Heart left ventricle (tissue), 16 donors: ENCODE results near the gene SOWAHC. TPM values are rescaled to one million over a fixed set of nuclear protein-coding genes. Genes with fewer than 3 reads are reported as not detected.
A peak's percentile ranks its signal among the peaks of the same experiment; 100 is the strongest.

Experiments used
- ATAC-seq, 4 donors: fragments of 200-7000 bp; cut with Tn5 transposase; one replicate each; pipeline ENCODE4 v1.9.1; 2020 to 2022; ENCODE audit warnings: moderate library complexity in 4 of 4, mild to moderate bottlenecking in 3 of 4, moderate number of reproducible peaks in 1 of 4
- DNase-seq, 5 donors: peaks; one replicate each; pipeline ENCODE4 v3.0.0-alpha.2; 2020
- H3K27ac ChIP-seq, 12 donors: fragments of 200-600 bp; sonication (generic) in 4 of 12; one replicate each; pipeline versions ENCODE4 v1.5.0 to v1.8.0; 2016 to 2022; ENCODE audit warnings: mild to moderate bottlenecking in 2 of 12
- H3K27me3 ChIP-seq, 9 donors: fragments of 200-600 bp; sonication (generic) in 2 of 9; one replicate each; pipeline versions ENCODE4 v1.5.1 to v1.8.0; 2016 to 2022; ENCODE audit warnings: mild to moderate bottlenecking in 3 of 9
- H3K36me3 ChIP-seq, 9 donors: fragments of 200-600 bp; sonication (generic) in 2 of 9; one replicate each; pipeline versions ENCODE4 v1.5.0 to v1.8.0; 2018 to 2022; ENCODE audit warnings: mild to moderate bottlenecking in 2 of 9
- H3K4me1 ChIP-seq, 12 donors: fragments of 200-600 bp; sonication (generic) in 4 of 12; one replicate each; pipeline versions ENCODE4 v1.5.0 to v1.8.0; 2016 to 2022; ENCODE audit warnings: mild to moderate bottlenecking in 3 of 12
- H3K4me3 ChIP-seq, 12 donors: fragments of 200-600 bp; sonication (generic) in 4 of 12; one replicate each; pipeline versions ENCODE4 v1.5.0 to v1.8.0; 2017 to 2022; ENCODE audit warnings: mild to moderate bottlenecking in 9 of 12, moderate library complexity in 4 of 12
- H3K9me3 ChIP-seq, 12 donors: fragments of 200-600 bp; sonication (generic) in 4 of 12; one replicate each; pipeline versions ENCODE4 v1.5.0 to v1.8.0; 2016 to 2022; ENCODE audit warnings: mild to moderate bottlenecking in 1 of 12
- CTCF ChIP-seq, 12 donors: fragments of 200-600 bp; sonication (generic) in 4 of 12; IDR thresholded peaks; one replicate each; pipeline versions ENCODE4 v1.5.0 to v1.8.0; 2018 to 2022; ENCODE audit warnings: antibody characterized with exemption in 12 of 12, mild to moderate bottlenecking in 5 of 12
- POLR2A ChIP-seq, 2 donors: fragments of 450-650 bp; IDR thresholded peaks; one replicate each; pipeline ENCODE4 v1.6.1; 2017; ENCODE audit warnings: antibody characterized with exemption in 2 of 2, mild to moderate bottlenecking in 2 of 2, moderate library complexity in 2 of 2
- WGBS, 4 donors: extraction: QIAGEN DNeasy Blood & Tissue Kit in 2 of 4; methylation state at CpG; one replicate each; pipeline versions ENCODE4 v1.1.5 to v1.1.7; 2013 to 2018; 5-methylcytosine and 5-hydroxymethylcytosine counted together
- intact Hi-C, 10 donors: fragments of 100-400 bp; cut with DNase I; formaldehyde crosslinking; loops; one replicate each; pipeline versions ENCODE4 v1.11.1 to v1.14.2; 2022
- polyA plus RNA-seq, 2 donors: library from polyadenylated mRNA; stranded (reverse); fragments of 200-250 nt; gene quantifications; one replicate each; pipeline ENCODE4 v1.2.3, GENCODE V29; 2013
- total RNA-seq, 9 donors: library from RNA; depleted of rRNA in 2 of 9; stranded (reverse); fragments of >200 nt in 2 of 9; fragmentation: NEBNext Ultra II Directional in 3 of 9; extraction: Animal tissue kit (Norgen Biotek cat#: 25700) in 3 of 9; gene quantifications; one replicate each; pipeline versions ENCODE4 v1.1.0 to v1.2.4, GENCODE V29; 2016 to 2023
- donor health status: ischemic (EF 13 %, LVEDD 7.1; RV severe dilation, severe dysfunction).
- donor health status: healthy with polysubstance abuse.
- donor health status: DM: no; HTN: yes; CAD: no.
- donor health status: DM: no; HTN: no; CAD: no.
- donor health status: ischemic (EF 25% LVEDD 6.9; RV normal size, moderate dysfunction).
- donor health status: ischemic (EF 25% LVEDD 5.7; RV mildly dilated, moderate dysfunction).
- donor health status: healthy.
- donor health status: DM: yes; HTN: yes; CAD: no.
- donor health status: ischemic (EF 35%, LVEDD 5.7; RV mildly dilated, moderate dysfunction).
- donor health status: nonischemic (EF 11% LVEDD 7.7; RV severe dilation, severe dysfunction).
- donor health status: DM: yes; HTN: yes; CAD: no.
- donor health status: PGD.
- donor health status: ischemic (EF 29% LVEDD 5.4; RV normal size, mild dysfunction).
- donor health status: nonischemic (EF 23%, LVEDD 6.1; RV moderate dilation, normal function).

The SOWAHC gene
- total and polyA plus RNA-seq, 11 donors, result 0.91 to 4.2 (median 1.8) TPM

GRCh38 chr2:109631741-109632140 is 17.6 kb downstream of the SOWAHC start:
- Histone ChIP-seq H3K9me3 (no peaks in the 10 kb centered on the region), H3K4me1 (peaks cover 0 to 18% (median 0%) of the 10 kb centered on the region in 12 donors), H3K27me3 (no peaks in the 10 kb centered on the region), H3K36me3 (no peaks in the 10 kb centered on the region), H3K4me3 (no peak overlapping the region), H3K27ac (no peak overlapping the region)
- TF ChIP-seq POLR2A (IDR thresholded peaks at IDR 0.05), result no peak
- TF ChIP-seq CTCF (IDR thresholded peaks at IDR 0.05), result no peak
- intact Hi-C loops, result no loop called here
- DNase-seq (no peak), ATAC-seq (no peak)
- 75 to 90% (median 81%) methylated on average over 3 of the region's 3 CpGs for WGBS, 4 donors

- intact Hi-C loops, result no loop called here
- H3K27me3 ChIP-seq, result no peaks in the 10 kb centered on the region
- H3K4me3 ChIP-seq, result no peak overlapping the region
- H3K27ac ChIP-seq, result no peak overlapping the region
- H3K4me1 ChIP-seq, result peaks cover 0 to 21% (median 0%) of the 10 kb centered on the region in 12 donors
- no peak for DNase-seq
- H3K9me3 ChIP-seq, result no peaks in the 10 kb centered on the region
- TF ChIP-seq CTCF (IDR thresholded peaks at IDR 0.05) (no peak), POLR2A (IDR thresholded peaks at IDR 0.05) (no peak)
- 90 to 94% (median 92%) methylated on average over 14 of the region's 14 CpGs for WGBS, 4 donors
- no peak for ATAC-seq
- H3K36me3 ChIP-seq, result no peaks in the 10 kb centered on the region
Measured at GRCh38 chr2:109632158-109632789, 18.1 kb downstream of the SOWAHC start.

GRCh38 chr2:109633284-109633961 is 19.3 kb downstream of the SOWAHC start:
- Histone ChIP-seq H3K36me3 (no peaks in the 10 kb centered on the region), H3K27me3 (no peaks in the 10 kb centered on the region), H3K27ac (no peak overlapping the region), H3K9me3 (no peaks in the 10 kb centered on the region), H3K4me3 (no peak overlapping the region), H3K4me1 (peaks cover 0 to 31% (median 0%) of the 10 kb centered on the region in 12 donors)
- no peak for TF ChIP-seq CTCF (IDR thresholded peaks at IDR 0.05)
- no peak for TF ChIP-seq POLR2A (IDR thresholded peaks at IDR 0.05)
- WGBS, 4 donors, result 90 to 93% (median 91%) methylated on average over 10 of the region's 10 CpGs
- intact Hi-C loops, result no loop called here
- ATAC-seq, result no peak
- DNase-seq, result no peak

DNA sequence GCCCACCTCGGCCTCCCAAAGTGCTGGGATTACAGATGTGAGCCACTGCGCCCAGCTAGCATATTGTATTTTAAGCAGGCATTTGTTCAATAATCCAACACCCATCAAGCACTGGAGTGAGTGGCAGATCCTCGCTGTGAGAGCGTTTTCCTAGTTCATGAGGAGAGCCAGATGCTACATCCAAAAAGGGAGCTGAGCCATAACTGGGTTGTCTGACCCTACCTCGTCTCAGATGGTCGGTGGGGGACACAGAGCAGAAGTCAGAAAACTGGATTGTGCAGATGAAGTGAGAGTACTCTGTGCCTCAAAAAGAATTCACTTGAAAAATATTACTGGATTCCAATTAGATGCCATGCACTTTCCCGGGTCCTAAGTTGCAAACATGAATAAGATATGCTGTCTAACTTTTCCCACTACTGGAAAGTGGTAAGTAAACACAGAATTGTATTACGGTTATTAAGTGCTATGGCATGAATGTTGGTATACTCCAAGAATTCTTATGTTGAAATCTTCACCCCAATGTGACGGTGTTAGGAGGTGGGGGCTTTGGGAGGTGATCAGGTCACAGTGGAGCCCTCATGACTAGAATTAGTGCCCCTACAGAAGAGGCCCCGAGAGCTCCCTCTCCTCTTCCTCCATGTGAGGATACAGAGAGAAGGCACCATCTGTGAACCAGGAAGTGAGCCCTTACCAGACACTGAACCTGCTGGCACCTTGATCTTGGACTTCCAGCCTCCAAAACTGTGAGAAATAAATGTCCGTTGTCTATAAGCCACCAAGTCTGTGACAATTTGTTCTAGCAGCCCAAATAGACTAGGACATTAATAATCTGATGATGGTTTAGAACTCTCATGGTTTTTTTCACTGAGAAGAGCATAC is 21.5 kb downstream of the SOWAHC start:
- Histone ChIP-seq H3K4me1 (peaks cover 0 to 35% (median 0%) of the 10 kb centered on the region in 12 donors), H3K9me3 (no peaks in the 10 kb centered on the region), H3K27ac (peak overlapping the region in 1 of 12 donors; percentile 75), H3K27me3 (no peaks in the 10 kb centered on the region), H3K36me3 (no peaks in the 10 kb centered on the region), H3K4me3 (no peak overlapping the region)
- DNase-seq (no peak), ATAC-seq (no peak)
- 90 to 97% (median 94%) methylated on average over 11 of the region's 11 CpGs for WGBS, 4 donors
- intact Hi-C loops, result no loop called here
- no peak for TF ChIP-seq CTCF (IDR thresholded peaks at IDR 0.05)
- TF ChIP-seq POLR2A (IDR thresholded peaks at IDR 0.05), result no peak
